ENCODE data around the gene URAD.

- TF ChIP-seq POLR2A (IDR thresholded peaks at IDR 0.05) = no peak
- no peak for TF ChIP-seq CTCF (IDR thresholded peaks at IDR 0.05)
Measured at GRCh38 chr13:27955014-27955591, 33.4 kb downstream of the URAD start.
